PFSK-1 (cell line): Measurements from ENCODE around the gene AVPI1.

Source experiments
- POLR2AphosphoS5 ChIP-seq: IDR thresholded peaks from 2 replicates; pipeline ENCODE4 v1.6.1; 2012; ENCODE audit warnings: low read depth, mild to moderate bottlenecking, control low read depth, low read length, moderate library complexity
- SIN3A ChIP-seq: IDR thresholded peaks from 2 replicates; pipeline ENCODE4 v1.6.1; 2012; ENCODE audit warnings: mild to moderate bottlenecking, low read length, moderate library complexity, borderline replicate concordance; ENCODE audit not compliant: insufficient read depth
- TAF1 ChIP-seq: IDR thresholded peaks from 2 replicates; pipeline ENCODE4 v1.6.1; 2012; ENCODE audit warnings: low read length, control low read depth, borderline replicate concordance; ENCODE audit not compliant: insufficient read depth
- TF ChIP-seq, protein P1 (sequence below), 2 experiments: IDR thresholded peaks; 2 replicates each; pipeline versions ENCODE4 v1.6.1 to v1.8.0; 2011 to 2012; ENCODE audit warnings: low read depth in 2 of 2, low read length in 2 of 2, control low read depth in 1 of 2, inconsistent platforms in 1 of 2, mild to moderate bottlenecking in 1 of 2, moderate library complexity in 1 of 2; ENCODE audit not compliant: insufficient read depth in 1 of 2

DNA sequence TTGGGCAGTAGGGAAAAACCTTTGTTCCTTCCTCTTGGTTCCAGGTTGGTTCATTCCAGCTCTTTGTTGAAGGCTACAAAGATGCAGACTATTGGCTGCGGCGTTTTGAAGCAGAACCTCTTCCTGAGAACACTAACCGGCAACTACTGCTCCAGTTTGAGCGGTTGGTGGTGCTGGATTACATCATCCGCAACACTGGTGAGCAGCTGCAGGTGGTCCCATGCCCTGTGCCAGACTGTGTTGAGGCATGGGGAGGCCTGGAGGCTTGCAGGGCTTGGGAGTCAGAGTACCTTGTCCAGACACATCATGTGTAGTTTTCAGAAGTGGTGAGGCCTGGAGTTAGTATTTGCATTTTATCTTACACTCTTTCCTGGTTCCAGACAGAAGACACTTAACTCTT is 30.3 kb downstream of the AVPI1 start:
- TF ChIP-seq SIN3A (no peak), POLR2AphosphoS5 (no peak), TAF1 (no peak)
- TF ChIP-seq, protein P1, sequence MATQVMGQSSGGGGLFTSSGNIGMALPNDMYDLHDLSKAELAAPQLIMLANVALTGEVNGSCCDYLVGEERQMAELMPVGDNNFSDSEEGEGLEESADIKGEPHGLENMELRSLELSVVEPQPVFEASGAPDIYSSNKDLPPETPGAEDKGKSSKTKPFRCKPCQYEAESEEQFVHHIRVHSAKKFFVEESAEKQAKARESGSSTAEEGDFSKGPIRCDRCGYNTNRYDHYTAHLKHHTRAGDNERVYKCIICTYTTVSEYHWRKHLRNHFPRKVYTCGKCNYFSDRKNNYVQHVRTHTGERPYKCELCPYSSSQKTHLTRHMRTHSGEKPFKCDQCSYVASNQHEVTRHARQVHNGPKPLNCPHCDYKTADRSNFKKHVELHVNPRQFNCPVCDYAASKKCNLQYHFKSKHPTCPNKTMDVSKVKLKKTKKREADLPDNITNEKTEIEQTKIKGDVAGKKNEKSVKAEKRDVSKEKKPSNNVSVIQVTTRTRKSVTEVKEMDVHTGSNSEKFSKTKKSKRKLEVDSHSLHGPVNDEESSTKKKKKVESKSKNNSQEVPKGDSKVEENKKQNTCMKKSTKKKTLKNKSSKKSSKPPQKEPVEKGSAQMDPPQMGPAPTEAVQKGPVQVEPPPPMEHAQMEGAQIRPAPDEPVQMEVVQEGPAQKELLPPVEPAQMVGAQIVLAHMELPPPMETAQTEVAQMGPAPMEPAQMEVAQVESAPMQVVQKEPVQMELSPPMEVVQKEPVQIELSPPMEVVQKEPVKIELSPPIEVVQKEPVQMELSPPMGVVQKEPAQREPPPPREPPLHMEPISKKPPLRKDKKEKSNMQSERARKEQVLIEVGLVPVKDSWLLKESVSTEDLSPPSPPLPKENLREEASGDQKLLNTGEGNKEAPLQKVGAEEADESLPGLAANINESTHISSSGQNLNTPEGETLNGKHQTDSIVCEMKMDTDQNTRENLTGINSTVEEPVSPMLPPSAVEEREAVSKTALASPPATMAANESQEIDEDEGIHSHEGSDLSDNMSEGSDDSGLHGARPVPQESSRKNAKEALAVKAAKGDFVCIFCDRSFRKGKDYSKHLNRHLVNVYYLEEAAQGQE (IDR thresholded peaks at IDR 0.05; ENCODE audit: insufficient read depth in 1 of 2, low read depth in 2 of 2, low read length in 2 of 2) = no peak
